Activated T-helper 1 cell treated with anti-CD3 and anti-CD28 coated beads, Interleukin-12 subunit alpha, Interleukin-12 subunit beta, Interleukin-2, Interleukin-4 antibody, amounts not matched to agents 30 ng/mL and 10 ng/mL and 1 ng/mL, durations not matched to agents 14 hours and 24 hours and 36 hours (primary cell): ENCODE data around the gene L2HGDH. TPM values are rescaled to one million over a fixed set of nuclear protein-coding genes. Genes with fewer than 3 reads are reported as not detected.

Experiments
- DNase-seq: peaks from one replicate; pipeline ENCODE4 v3.0.0; 2021; ENCODE audit warnings: low spot score
- H3K27ac Mint-ChIP-seq: one replicate; pipeline ENCODE4 v1.8.0; 2021; ENCODE audit warnings: mild to moderate bottlenecking, mixed read lengths
- H3K27me3 Mint-ChIP-seq: one replicate; pipeline ENCODE4 v1.8.0; 2022; ENCODE audit warnings: mild to moderate bottlenecking, moderate library complexity, mixed read lengths; ENCODE audit not compliant: insufficient read depth
- H3K36me3 Mint-ChIP-seq: one replicate; pipeline ENCODE4 v1.8.0; 2021; ENCODE audit warnings: low read depth, mixed read lengths
- H3K4me1 Mint-ChIP-seq: one replicate; pipeline ENCODE4 v1.8.0; 2021; ENCODE audit warnings: low read depth, mixed read lengths
- H3K4me3 Mint-ChIP-seq: one replicate; pipeline ENCODE4 v1.8.0; 2021; ENCODE audit warnings: mild to moderate bottlenecking, moderate library complexity, mixed read lengths
- H3K9me3 Mint-ChIP-seq: one replicate; pipeline ENCODE4 v1.8.0; 2021; ENCODE audit warnings: mixed read lengths
- intact Hi-C: fragments of 100-400 bp; cut with micrococcal nuclease; formaldehyde crosslinking; loops from one replicate; pipeline ENCODE4 v1.15.1; 2024
- total RNA-seq: library from RNA; stranded (reverse); gene quantifications from 2 replicates; pipeline ENCODE4 v1.2.3, GENCODE V29; 2022

Gene L2HGDH
- total RNA-seq, 1 donor from 2014 or later: 14.7 TPM

GRCh38 chr14:50191499-50191898 lies 120.5 kb downstream of the L2HGDH start:
- Mint-ChIP-seq H3K27ac (no peak overlapping the region), H3K9me3 (no peaks in the 10 kb centered on the region), H3K4me3 (no peak overlapping the region), H3K4me1 (no peaks in the 10 kb centered on the region), H3K27me3 (no peaks in the 10 kb centered on the region), H3K36me3 (peaks cover 3% of the 10 kb centered on the region)
- no peak for DNase-seq
- intact Hi-C loops: no loop called here

Other genes starting within 250 kb of the L2HGDH start
- gene VCPKMT, start 195.7 kb downstream of the L2HGDH start, total RNA-seq: 12.3 and 15.2 TPM in 2 replicates
- gene SOS2, start 80.7 kb downstream of the L2HGDH start, total RNA-seq: 19.9 and 21.6 TPM in 2 replicates
- gene DMAC2L, start 95 bp upstream of the L2HGDH start, total RNA-seq: 14.4 and 17.9 TPM in 2 replicates
- gene CDKL1, start 84.7 kb upstream of the L2HGDH start, total RNA-seq: 2.4 and 2.5 TPM in 2 replicates
- gene MAP4K5, start 220.3 kb upstream of the L2HGDH start, total RNA-seq: 26.4 and 27.5 TPM in 2 replicates
- gene ATL1, start 247.9 kb upstream of the L2HGDH start, total RNA-seq: 0.83 and 1.2 TPM in 2 replicates